Stimulated activated memory B cell treated with anti-CD40 and anti-IgM and Interleukin-4, amounts not matched to agents 10 μg/mL and 1 μg/mL and 100 μg/mL, for 72 hours (primary cell): ENCODE data around the gene ADARB2.

Experiments used
- ATAC-seq: fragments of 150-1000 bp; cut with Tn5 transposase; 2 replicates; pipeline ENCODE4 v1.10.0; 2021
- H3K27ac Mint-ChIP-seq: one replicate; pipeline ENCODE4 v1.8.0; 2022; ENCODE audit warnings: mild to moderate bottlenecking, mixed read lengths
- H3K27me3 Mint-ChIP-seq: one replicate; pipeline ENCODE4 v1.8.0; 2022; ENCODE audit warnings: mixed read lengths
- H3K36me3 Mint-ChIP-seq: one replicate; pipeline ENCODE4 v1.8.0; 2022; ENCODE audit warnings: mixed read lengths
- H3K4me1 Mint-ChIP-seq: one replicate; pipeline ENCODE4 v1.8.0; 2022; ENCODE audit warnings: mixed read lengths
- H3K4me3 Mint-ChIP-seq: one replicate; pipeline ENCODE4 v1.8.0; 2022; ENCODE audit warnings: mild to moderate bottlenecking, moderate library complexity, mixed read lengths
- H3K9me3 Mint-ChIP-seq: one replicate; pipeline ENCODE4 v1.8.0; 2022; ENCODE audit warnings: mixed read lengths

The ADARB2 gene

DNA sequence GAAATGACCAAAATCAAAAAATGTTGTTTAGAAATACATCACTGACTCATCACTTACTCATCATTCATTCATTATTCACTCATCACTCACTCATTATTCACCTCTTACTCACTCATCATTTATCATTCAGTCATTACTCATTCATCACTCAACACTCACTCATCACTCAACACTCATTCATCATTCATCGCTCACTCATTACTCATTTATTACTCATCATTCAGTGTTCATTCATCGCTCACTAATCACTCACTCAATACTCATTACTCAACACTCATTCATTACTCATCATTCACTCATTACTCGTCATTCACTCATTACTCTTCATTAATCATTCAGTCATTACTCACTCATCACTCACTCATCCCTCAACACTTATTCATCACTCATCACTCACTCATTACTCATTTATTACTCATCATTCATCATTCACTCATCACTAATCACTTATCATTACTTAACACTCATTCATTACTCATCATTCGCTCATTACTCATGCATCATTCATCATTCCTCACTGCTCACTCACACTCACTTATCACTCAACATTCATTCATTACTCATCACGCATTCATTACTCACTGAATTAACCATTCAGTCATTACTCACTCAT lies 238.5 kb downstream of the ADARB2 start:
- Mint-ChIP-seq H3K36me3 (no peaks in the 10 kb centered on the region), H3K4me3 (no peak overlapping the region)

DNA sequence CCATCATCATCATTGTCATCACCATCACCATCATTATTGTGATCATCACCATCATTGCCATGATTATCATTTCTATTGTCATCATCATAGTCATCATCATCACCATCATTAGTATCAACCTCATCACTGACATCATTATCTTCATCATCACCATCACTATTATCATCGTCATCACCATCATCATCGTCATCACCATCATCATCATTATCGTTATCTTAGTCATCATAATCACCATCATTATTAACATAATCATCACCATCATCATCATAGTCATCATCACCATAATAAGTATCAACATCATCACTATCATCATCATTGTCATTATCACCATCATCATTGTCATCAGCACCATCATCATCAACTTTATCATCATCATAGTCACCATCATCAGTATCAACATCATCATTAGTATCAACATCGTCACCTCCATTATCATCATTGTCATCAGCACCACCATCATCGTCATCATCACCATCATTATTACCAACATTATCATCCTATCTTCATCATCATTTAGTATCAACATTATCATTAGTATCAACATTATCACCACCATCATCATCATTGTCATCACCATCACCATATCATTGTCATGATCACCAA lies 241.3 kb downstream of the ADARB2 start:
- no peak for ATAC-seq
- Mint-ChIP-seq H3K27me3 (no peaks in the 10 kb centered on the region), H3K4me1 (peaks cover 11% of the 10 kb centered on the region), H3K9me3 (no peaks in the 10 kb centered on the region), H3K27ac (no peak overlapping the region), H3K36me3 (no peaks in the 10 kb centered on the region), H3K4me3 (no peak overlapping the region)

More for the DNA sequence above, 238.5 kb downstream of the ADARB2 start:
- H3K9me3 Mint-ChIP-seq: no peaks in the 10 kb centered on the region
- H3K27me3 Mint-ChIP-seq: no peaks in the 10 kb centered on the region
- no peaks in the 10 kb centered on the region for H3K4me1 Mint-ChIP-seq
- ATAC-seq: no peak
- no peak overlapping the region for H3K27ac Mint-ChIP-seq

DNA sequence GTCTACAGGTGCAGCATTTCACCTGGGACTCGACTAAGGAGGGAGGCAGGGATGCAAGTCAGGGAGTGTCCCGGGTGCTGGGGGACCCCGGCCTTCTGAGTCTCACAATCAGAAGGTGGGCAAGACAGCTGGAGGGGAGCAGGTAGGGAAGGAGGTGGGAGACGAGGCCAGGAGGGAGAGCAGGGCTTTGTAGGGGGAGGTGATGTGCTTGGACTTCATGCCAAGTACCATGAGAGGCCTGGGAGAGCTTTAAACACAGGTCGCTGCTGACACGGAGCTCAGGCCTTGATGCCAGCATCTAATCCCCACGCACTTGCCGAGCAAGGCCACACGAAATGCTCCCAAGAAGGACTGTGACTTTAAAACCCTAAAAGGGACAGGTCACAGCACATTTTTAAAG lies 244.7 kb downstream of the ADARB2 start:
- H3K4me3 Mint-ChIP-seq: no peak overlapping the region
- no peaks in the 10 kb centered on the region for H3K9me3 Mint-ChIP-seq
- no peaks in the 10 kb centered on the region for H3K36me3 Mint-ChIP-seq
- H3K4me1 Mint-ChIP-seq: peaks cover 35% of the 10 kb centered on the region
- no peak for ATAC-seq
- peak overlapping the region; percentile 59 for H3K27ac Mint-ChIP-seq
- H3K27me3 Mint-ChIP-seq: no peaks in the 10 kb centered on the region

DNA sequence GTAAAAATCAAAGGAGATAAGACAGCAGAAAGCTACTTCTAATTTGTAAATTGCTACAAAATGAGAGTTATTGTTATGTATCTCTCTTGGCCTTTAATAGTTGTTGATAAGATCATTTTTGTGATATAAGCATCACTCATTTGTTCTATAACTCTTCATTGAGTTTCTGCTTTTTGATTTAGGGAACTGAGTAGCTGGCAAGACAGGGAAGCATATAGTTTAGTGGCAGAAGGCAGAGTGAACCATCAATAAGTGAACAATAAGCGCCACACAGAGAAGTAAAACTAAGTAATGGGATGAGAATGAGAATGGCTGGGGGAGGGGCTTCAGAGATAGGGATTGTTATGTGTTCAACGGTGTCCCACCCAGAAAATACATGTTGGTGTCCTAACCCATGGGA lies 245.4 kb downstream of the ADARB2 start:
- H3K9me3 Mint-ChIP-seq: no peaks in the 10 kb centered on the region
- no peaks in the 10 kb centered on the region for H3K36me3 Mint-ChIP-seq
- H3K27ac Mint-ChIP-seq: peak overlapping the region; percentile 59
- no peak for ATAC-seq
- H3K4me1 Mint-ChIP-seq: peaks cover 41% of the 10 kb centered on the region
- H3K27me3 Mint-ChIP-seq: no peaks in the 10 kb centered on the region
- no peak overlapping the region for H3K4me3 Mint-ChIP-seq

DNA sequence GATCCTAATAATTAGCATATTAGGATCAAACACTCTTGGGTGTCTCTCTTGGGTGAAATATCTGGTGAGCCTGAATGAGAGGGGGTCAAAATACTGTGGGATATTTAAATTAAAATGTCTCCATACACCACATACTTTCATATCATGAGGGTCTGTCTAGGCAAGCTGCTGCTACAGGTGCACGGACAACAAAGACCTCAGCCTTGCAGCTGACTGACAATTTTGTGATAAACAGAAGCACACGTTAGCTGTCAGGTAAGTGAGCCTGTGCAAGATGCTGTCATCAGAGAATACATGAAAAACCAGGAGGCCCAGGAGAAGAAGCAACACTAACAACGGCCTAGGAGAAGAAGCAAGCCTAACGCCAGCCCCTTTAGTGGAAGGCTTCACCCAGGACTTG lies 247.5 kb downstream of the ADARB2 start:
- no peaks in the 10 kb centered on the region for H3K36me3 Mint-ChIP-seq
- no peak overlapping the region for H3K4me3 Mint-ChIP-seq
- ATAC-seq: no peak
- no peaks in the 10 kb centered on the region for H3K27me3 Mint-ChIP-seq
- peaks cover 41% of the 10 kb centered on the region for H3K4me1 Mint-ChIP-seq
- H3K9me3 Mint-ChIP-seq: no peaks in the 10 kb centered on the region
- peak overlapping the region; percentile 75 for H3K27ac Mint-ChIP-seq

GRCh38 chr10:1488970-1489548 lies 248.3 kb downstream of the ADARB2 start:
- no peaks in the 10 kb centered on the region for H3K36me3 Mint-ChIP-seq
- H3K9me3 Mint-ChIP-seq: no peaks in the 10 kb centered on the region
- peak overlapping the region; percentile 55 for H3K4me3 Mint-ChIP-seq
- H3K27ac Mint-ChIP-seq: peak overlapping the region; percentile 75
- peaks cover 46% of the 10 kb centered on the region for H3K4me1 Mint-ChIP-seq
- peak; percentile 98 for ATAC-seq
- peaks cover 2% of the 10 kb centered on the region for H3K27me3 Mint-ChIP-seq

DNA sequence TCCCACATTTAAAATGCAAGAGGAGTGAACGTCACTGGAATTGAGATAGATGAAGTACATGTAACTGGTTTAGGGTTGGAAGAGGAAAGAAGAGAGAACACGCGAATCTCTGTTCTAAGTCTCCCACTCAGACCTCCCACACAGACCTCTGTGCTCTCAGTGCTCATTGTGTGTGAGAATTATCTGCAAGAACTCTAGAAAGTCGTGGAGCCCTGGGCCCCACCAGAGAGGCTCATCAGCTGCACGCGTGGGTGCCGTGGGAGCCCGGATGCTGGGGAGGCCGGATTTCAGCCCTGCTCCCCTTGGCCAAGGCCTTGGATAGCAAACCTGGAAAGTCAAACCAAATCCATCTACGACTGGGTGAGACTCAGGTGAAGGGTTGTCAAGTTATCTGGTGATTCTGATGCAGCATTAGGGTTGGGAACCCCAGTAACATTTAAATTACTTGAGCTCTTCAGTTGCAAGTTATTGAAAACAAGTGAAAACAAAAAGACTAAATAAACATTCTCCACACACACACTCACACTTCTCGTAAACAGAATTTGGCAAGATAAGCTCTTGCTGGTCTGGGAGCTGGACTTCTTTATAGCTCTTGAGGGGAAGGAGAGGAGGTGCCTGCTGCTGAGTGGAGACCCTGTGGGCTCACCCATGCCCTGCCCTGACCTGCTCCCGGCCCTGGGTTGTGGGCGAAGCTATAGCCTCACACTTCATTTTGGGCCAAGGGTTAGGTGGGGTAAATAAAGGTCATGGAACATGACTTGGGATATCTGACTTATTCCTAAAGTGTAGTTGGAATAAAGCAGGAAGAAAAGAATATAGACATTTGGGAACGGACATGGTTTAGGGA lies 250.3 kb downstream of the ADARB2 start:
- Mint-ChIP-seq H3K4me3 (no peak overlapping the region), H3K27me3 (peaks cover 8% of the 10 kb centered on the region), H3K27ac (no peak overlapping the region), H3K9me3 (no peaks in the 10 kb centered on the region), H3K36me3 (no peaks in the 10 kb centered on the region), H3K4me1 (peaks cover 49% of the 10 kb centered on the region)
- no peak for ATAC-seq

DNA sequence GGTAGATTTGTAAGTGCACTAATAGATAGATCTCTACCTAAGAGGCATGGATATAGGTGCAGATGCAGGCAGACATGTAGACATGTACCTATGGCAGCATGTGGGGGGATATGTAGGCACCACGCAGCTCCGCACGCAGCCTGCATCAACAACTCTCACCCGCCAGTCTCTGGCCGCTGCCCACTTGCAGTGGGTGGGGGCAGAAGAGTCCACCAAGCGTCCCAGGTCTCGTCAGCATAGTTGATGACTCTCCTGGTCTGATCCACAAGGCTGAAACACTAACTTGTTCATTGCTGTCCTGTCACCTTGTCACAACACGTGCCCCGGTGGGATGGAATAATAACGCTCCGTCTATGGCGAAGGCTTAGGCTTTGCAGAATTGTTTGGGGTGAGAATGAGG lies 252.0 kb downstream of the ADARB2 start:
- H3K9me3 Mint-ChIP-seq: no peaks in the 10 kb centered on the region

DNA sequence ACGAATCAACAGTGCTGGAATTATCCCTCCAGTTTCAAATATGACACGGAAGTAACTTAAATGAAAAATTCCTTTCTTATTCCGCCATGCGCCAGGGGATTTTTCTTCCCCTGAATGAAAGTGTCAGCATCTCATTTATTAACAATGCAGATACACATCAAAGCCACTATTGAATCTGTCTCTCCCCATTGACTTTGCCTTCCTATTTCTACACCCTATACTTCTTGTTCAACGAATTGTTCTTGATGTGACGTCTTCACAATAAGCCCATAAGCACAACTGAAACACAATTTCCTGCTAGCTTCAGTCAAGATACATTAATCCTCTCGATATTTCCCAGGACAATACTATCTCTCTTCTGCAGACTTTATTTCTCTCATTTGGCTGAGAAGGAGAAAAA lies 253.5 kb downstream of the ADARB2 start:
- peaks cover 8% of the 10 kb centered on the region for H3K27me3 Mint-ChIP-seq
- peaks cover 42% of the 10 kb centered on the region for H3K4me1 Mint-ChIP-seq
- H3K36me3 Mint-ChIP-seq: no peaks in the 10 kb centered on the region

More for the DNA sequence above, 252.0 kb downstream of the ADARB2 start:
- no peak overlapping the region for H3K27ac Mint-ChIP-seq
- H3K36me3 Mint-ChIP-seq: no peaks in the 10 kb centered on the region
- H3K27me3 Mint-ChIP-seq: peaks cover 8% of the 10 kb centered on the region
- H3K4me1 Mint-ChIP-seq: peaks cover 50% of the 10 kb centered on the region
- no peak for ATAC-seq
- no peak overlapping the region for H3K4me3 Mint-ChIP-seq

DNA sequence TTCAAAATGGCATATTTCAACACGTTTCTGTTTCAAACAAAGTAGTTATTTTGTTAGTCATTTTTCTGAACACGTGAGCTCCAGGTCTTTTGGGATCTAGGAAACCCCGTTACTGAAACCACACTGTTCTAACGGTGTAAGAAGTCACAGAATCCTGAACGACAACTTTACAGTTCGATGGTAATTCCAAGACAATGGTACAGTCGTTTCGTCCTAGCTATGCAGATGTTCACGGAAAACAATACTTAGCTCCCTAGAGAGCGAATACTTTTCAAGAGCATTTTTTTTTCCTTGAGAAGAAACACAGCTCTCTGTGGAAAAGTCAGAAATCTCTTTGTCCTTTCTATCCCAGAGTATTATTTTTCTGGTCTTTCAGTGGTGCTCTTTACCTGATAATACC lies 254.1 kb downstream of the ADARB2 start:
- Mint-ChIP-seq H3K36me3 (no peaks in the 10 kb centered on the region), H3K27ac (no peak overlapping the region), H3K9me3 (peaks cover 9% of the 10 kb centered on the region), H3K4me1 (peaks cover 36% of the 10 kb centered on the region), H3K4me3 (no peak overlapping the region), H3K27me3 (peaks cover 8% of the 10 kb centered on the region)
- no peak for ATAC-seq

More for the DNA sequence above, 253.5 kb downstream of the ADARB2 start:
- H3K27ac Mint-ChIP-seq: no peak overlapping the region
- H3K4me3 Mint-ChIP-seq: no peak overlapping the region
- H3K9me3 Mint-ChIP-seq: peaks cover 6% of the 10 kb centered on the region
- no peak for ATAC-seq

- Mint-ChIP-seq H3K36me3 (no peaks in the 10 kb centered on the region), H3K4me1 (peaks cover 54% of the 10 kb centered on the region), H3K9me3 (peaks cover 9% of the 10 kb centered on the region), H3K27ac (no peak overlapping the region), H3K27me3 (no peaks in the 10 kb centered on the region), H3K4me3 (no peak overlapping the region)
- no peak for ATAC-seq
Measured at GRCh38 chr10:1477578-1477977, 259.7 kb downstream of the ADARB2 start.

DNA sequence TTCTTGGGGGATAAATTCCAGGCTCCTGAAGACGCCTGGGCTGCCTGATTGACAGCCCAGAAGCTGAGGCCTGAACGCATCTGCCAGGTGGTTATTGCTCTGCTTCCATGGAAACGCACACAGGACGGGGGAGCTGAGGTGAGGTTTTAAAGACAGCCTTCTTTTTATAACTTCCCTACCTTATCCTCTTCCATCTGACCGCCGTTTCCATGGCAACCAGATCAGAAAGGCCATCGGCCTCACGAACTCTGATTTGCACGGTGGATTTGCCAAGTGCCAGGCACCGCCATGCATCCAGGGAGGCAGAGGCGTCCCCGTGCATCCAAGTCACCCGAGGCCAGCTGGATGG lies 260.9 kb downstream of the ADARB2 start:
- Mint-ChIP-seq H3K4me3 (no peak overlapping the region), H3K4me1 (peaks cover 54% of the 10 kb centered on the region), H3K9me3 (peaks cover 9% of the 10 kb centered on the region), H3K36me3 (no peaks in the 10 kb centered on the region), H3K27me3 (no peaks in the 10 kb centered on the region), H3K27ac (no peak overlapping the region)
- no peak for ATAC-seq

DNA sequence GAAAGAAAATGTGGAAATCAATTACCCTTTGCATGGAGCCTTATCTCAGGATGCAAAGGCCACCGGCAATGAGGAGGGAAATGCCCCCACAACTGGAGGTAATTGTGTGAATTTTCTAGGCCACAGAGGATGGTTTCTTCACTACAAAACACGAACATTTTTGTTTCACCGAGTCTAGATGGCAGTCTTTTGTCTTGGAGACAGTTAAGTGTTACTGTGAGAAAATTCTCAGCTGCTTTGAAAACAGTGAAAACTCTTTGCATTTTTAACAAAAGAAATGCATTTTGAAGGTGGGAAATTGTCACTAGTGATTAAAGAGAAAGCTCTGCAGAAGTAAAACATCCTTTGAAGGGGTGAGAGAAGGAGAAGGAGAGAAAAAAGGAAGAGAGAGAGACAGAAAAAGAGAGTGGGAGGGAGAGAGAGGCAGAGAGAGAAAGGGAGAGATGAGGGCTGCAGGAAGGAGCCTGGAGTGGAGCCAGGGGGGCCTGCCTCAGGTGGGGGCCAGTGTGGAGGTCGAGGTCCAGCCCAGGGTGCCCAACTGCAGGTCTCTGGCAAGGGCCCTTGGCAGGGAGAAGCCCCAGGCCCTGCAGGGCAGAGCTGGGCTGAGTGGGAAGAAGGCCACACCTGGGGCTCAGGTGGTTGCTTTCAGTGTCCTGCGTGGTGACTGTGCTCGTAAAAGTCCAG lies 261.4 kb downstream of the ADARB2 start:
- no peak overlapping the region for H3K4me3 Mint-ChIP-seq
- peak overlapping the region; percentile 11 for H3K27ac Mint-ChIP-seq
- peaks cover 54% of the 10 kb centered on the region for H3K4me1 Mint-ChIP-seq
- H3K36me3 Mint-ChIP-seq: no peaks in the 10 kb centered on the region
- peak; percentile 47 for ATAC-seq
- no peaks in the 10 kb centered on the region for H3K27me3 Mint-ChIP-seq
- peaks cover 9% of the 10 kb centered on the region for H3K9me3 Mint-ChIP-seq

DNA sequence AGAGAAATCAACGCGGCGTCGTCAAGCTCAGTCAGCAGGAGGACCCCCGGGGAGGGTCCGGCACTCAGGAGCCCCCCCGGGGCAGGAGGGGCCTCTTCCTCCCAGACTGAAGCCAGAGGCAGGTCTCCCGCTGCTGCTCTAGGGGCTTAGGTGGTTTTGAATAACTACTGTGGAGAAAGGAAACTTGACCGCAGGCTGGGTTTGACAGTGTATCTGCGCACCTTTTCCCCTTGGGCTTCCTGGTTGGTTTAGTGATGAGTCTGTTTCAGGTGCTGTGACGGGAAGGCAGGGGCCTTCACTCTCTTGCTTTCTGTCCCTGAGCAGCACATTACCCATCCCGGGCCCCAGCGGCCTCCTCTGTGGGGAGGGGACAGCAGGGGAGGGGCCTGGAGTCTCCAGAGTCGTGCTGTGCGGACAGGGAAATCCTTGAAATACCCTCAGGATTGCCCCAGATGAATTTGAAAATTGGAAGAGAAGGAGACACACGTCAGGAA lies 262.2 kb downstream of the ADARB2 start:
- H3K4me1 Mint-ChIP-seq: peaks cover 50% of the 10 kb centered on the region
- no peak overlapping the region for H3K4me3 Mint-ChIP-seq
- no peak for ATAC-seq
- H3K9me3 Mint-ChIP-seq: peaks cover 9% of the 10 kb centered on the region
- no peaks in the 10 kb centered on the region for H3K27me3 Mint-ChIP-seq
- H3K27ac Mint-ChIP-seq: peak overlapping the region; percentile 11
- no peaks in the 10 kb centered on the region for H3K36me3 Mint-ChIP-seq
